Erythroblast (primary cell): ENCODE results near the gene CCDC81.

Source experiments
- GATA1 ChIP-seq: IDR thresholded peaks from 2 replicates; pipeline ENCODE4 v1.6.1; 2011; ENCODE audit warnings: low read depth, mild to moderate bottlenecking, control low read depth, low read length, moderate library complexity
- POLR2A ChIP-seq: IDR thresholded peaks from 2 replicates; pipeline ENCODE4 v1.6.1; 2011; ENCODE audit warnings: mild to moderate bottlenecking, low read length

DNA sequence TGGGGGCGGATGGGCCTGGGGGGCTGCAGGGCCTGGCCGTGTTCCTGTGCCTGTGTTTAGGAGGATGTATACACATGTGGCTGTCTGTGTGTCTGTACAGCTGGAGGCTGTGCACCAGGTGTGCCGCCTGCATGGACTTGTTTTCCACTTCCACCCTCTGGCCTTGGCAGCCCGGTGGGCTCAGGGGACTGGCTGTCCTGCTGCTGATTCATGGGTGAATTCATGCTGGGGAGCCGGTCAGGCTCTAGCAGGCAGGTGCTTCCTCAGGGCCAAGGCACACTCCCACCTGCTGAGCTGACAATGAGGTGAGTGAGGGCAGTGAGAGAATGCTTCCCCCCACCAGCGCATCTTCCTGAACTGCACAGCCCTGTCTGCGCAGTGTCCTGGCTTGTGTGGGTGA is 88.4 kb downstream of the CCDC81 start:
- TF ChIP-seq POLR2A (no peak), GATA1 (no peak)
